ENCODE results near the gene NPTXR.
A peak's percentile ranks its signal among the peaks of the same experiment; 100 is the strongest.

DNA sequence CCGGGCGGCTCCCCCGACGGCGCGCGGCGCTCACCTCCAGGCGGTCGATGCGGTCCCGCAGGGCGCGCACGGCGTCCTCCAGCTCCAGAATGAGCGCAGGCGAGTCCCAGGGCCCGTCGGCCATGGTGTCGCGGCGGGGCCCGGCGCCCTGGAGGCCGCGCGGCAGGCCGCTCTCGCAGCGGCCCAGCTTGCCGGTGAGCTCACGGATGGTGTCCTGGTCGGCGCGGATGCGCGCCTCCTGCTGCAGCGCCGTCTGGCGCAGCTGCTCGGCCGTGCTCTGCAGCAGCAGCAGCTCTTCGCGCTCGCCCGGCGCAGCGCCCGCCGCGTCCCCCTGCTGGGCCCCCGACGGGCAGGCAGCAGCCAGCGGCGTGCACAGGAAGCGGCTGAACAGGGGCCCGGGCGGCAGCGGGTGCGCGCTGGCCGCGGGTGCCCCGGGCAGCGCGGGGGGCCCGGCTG, 599 bp downstream of the NPTXR start:
- TF ChIP-seq, protein P1, sequence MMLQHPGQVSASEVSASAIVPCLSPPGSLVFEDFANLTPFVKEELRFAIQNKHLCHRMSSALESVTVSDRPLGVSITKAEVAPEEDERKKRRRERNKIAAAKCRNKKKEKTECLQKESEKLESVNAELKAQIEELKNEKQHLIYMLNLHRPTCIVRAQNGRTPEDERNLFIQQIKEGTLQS (CRISPR knock-in tag; conservative IDR thresholded peaks at IDR 0.05), result no peak
- TF ChIP-seq, protein P2, sequence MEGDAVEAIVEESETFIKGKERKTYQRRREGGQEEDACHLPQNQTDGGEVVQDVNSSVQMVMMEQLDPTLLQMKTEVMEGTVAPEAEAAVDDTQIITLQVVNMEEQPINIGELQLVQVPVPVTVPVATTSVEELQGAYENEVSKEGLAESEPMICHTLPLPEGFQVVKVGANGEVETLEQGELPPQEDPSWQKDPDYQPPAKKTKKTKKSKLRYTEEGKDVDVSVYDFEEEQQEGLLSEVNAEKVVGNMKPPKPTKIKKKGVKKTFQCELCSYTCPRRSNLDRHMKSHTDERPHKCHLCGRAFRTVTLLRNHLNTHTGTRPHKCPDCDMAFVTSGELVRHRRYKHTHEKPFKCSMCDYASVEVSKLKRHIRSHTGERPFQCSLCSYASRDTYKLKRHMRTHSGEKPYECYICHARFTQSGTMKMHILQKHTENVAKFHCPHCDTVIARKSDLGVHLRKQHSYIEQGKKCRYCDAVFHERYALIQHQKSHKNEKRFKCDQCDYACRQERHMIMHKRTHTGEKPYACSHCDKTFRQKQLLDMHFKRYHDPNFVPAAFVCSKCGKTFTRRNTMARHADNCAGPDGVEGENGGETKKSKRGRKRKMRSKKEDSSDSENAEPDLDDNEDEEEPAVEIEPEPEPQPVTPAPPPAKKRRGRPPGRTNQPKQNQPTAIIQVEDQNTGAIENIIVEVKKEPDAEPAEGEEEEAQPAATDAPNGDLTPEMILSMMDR (IDR thresholded peaks at IDR 0.05), result no peak
- TF ChIP-seq, protein P3, sequence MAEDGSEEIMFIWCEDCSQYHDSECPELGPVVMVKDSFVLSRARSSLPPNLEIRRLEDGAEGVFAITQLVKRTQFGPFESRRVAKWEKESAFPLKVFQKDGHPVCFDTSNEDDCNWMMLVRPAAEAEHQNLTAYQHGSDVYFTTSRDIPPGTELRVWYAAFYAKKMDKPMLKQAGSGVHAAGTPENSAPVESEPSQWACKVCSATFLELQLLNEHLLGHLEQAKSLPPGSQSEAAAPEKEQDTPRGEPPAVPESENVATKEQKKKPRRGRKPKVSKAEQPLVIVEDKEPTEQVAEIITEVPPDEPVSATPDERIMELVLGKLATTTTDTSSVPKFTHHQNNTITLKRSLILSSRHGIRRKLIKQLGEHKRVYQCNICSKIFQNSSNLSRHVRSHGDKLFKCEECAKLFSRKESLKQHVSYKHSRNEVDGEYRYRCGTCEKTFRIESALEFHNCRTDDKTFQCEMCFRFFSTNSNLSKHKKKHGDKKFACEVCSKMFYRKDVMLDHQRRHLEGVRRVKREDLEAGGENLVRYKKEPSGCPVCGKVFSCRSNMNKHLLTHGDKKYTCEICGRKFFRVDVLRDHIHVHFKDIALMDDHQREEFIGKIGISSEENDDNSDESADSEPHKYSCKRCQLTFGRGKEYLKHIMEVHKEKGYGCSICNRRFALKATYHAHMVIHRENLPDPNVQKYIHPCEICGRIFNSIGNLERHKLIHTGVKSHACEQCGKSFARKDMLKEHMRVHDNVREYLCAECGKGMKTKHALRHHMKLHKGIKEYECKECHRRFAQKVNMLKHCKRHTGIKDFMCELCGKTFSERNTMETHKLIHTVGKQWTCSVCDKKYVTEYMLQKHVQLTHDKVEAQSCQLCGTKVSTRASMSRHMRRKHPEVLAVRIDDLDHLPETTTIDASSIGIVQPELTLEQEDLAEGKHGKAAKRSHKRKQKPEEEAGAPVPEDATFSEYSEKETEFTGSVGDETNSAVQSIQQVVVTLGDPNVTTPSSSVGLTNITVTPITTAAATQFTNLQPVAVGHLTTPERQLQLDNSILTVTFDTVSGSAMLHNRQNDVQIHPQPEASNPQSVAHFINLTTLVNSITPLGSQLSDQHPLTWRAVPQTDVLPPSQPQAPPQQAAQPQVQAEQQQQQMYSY (CRISPR knock-in tag; IDR thresholded peaks at IDR 0.05), result no peak
- peak; percentile 59; the same call in 1 of the 2 replicates for TF ChIP-seq CREM (CRISPR knock-in tag; IDR thresholded peaks at IDR 0.05)
- TF ChIP-seq, protein P4, sequence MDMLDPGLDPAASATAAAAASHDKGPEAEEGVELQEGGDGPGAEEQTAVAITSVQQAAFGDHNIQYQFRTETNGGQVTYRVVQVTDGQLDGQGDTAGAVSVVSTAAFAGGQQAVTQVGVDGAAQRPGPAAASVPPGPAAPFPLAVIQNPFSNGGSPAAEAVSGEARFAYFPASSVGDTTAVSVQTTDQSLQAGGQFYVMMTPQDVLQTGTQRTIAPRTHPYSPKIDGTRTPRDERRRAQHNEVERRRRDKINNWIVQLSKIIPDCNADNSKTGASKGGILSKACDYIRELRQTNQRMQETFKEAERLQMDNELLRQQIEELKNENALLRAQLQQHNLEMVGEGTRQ (CRISPR knock-in tag; IDR thresholded peaks at IDR 0.05), result peak; percentile 31; the same call in 1 of the 2 replicates

All from WTC11 (cell line).